Ovary (tissue), 9 donors: ENCODE data around the gene C1orf21. TPM values are rescaled to one million over a fixed set of nuclear protein-coding genes. Genes with fewer than 3 reads are reported as not detected.

Experiments
- DNase-seq, 5 donors: peaks; one replicate each; pipeline ENCODE4 v3.0.0-alpha.2; 2019 to 2020
- H3K27ac ChIP-seq, 2 donors: fragments of 200-600 bp; one replicate each; pipeline versions ENCODE4 v1.5.1 to v1.8.0; 2019 to 2022
- H3K27me3 ChIP-seq: fragments of 200-600 bp; one replicate; pipeline ENCODE4 v1.8.0; 2022
- H3K36me3 ChIP-seq: fragments of 200-600 bp; sonication (generic); one replicate; pipeline ENCODE4 v1.5.1; 2019
- H3K4me1 ChIP-seq: one replicate; pipeline ENCODE4 v1.8.1; 2013; ENCODE audit warnings: mild to moderate bottlenecking, moderate library complexity; ENCODE audit not compliant: insufficient read depth
- H3K4me3 ChIP-seq: fragments of 200-600 bp; sonication (generic); one replicate; pipeline ENCODE4 v1.5.1; 2017
- H3K9me3 ChIP-seq, 2 donors: fragments of 200-600 bp in 1 of 2; sonication (generic) in 1 of 2; one replicate each; pipeline versions ENCODE4 v1.5.1 to v1.8.1; 2013 to 2019; ENCODE audit warnings: mild to moderate bottlenecking in 1 of 2, moderate library complexity in 1 of 2
- EP300 ChIP-seq: sonication (generic); formaldehyde crosslinking; IDR thresholded peaks from one replicate; pipeline ENCODE4 v1.6.1; 2017; ENCODE audit warnings: antibody characterized with exemption
- POLR2A ChIP-seq: fragments of 450-650 bp; IDR thresholded peaks from one replicate; pipeline ENCODE4 v1.6.1; 2017; ENCODE audit warnings: antibody characterized with exemption, mild to moderate bottlenecking, moderate library complexity
- WGBS, 3 donors: extraction: QIAGEN DNeasy Blood & Tissue Kit in 1 of 3; methylation state at CpG; one replicate each; pipeline versions ENCODE4 v1.1.5 to v1.1.7; 2013 to 2017; 5-methylcytosine and 5-hydroxymethylcytosine counted together
- intact Hi-C, 4 donors: fragments of 100-400 bp; cut with DNase I; formaldehyde crosslinking; loops; one replicate each; pipeline versions ENCODE4 v1.11.0 to v1.15.1; 2022 to 2023
- polyA plus RNA-seq, 2 donors: library from polyadenylated mRNA; stranded (reverse); fragments of 200-250 nt in 1 of 2; fragments of 350-450 nt in 1 of 2; fragmentation: Illumina TruSeq in 1 of 2; extraction: RNeasy Lipid Tissue Mini Kit (QIAGEN cat#74804) in 1 of 2; gene quantifications; one replicate each; pipeline ENCODE4 v1.2.3, GENCODE V29; 2013 to 2014
- total RNA-seq, 7 donors: library from RNA; depleted of rRNA in 2 of 7; stranded (reverse); fragments of >200 nt in 2 of 7; fragmentation: NEBNext Ultra II Directional in 3 of 7; extraction: Animal tissue kit (Norgen Biotek cat#: 25700) in 3 of 7; gene quantifications; one replicate each; pipeline versions ENCODE4 v1.1.0 to v1.2.4, GENCODE V29; 2016 to 2023
- TF ChIP-seq, protein P1 (sequence below), 3 donors: fragments of 450-650 bp in 2 of 3; fragments of 200-600 bp in 1 of 3; IDR thresholded peaks; one replicate each; pipeline versions ENCODE4 v1.5.1 to v1.8.0; 2016 to 2022; ENCODE audit warnings: antibody characterized with exemption in 3 of 3, mild to moderate bottlenecking in 1 of 3
- donor health status: DM: no; HTN: no; CAD: no; lungs with moderate emphysema.
- donor health status: DM: no; HTN: no; CAD: no.
- donor health status: Bipolar disorder and iron deficiency.
- donor health status: DM: yes; HTN: yes; CAD: no.
- donor health status: DM: no; HTN: no; CAD: no.
- donor health status: DM: yes; HTN: yes; CAD: no.

C1orf21 gene
- total and polyA plus RNA-seq, 9 donors = 22.9 to 108 (median 59.4) TPM

- 86 to 89% (median 87%) methylated on average over 7 of the region's 7 CpGs for WGBS, 3 donors
- intact Hi-C loops = loop anchor here in 1 of 4 donors (5.0 kb wide), 1 partner anchor 169 kb away; the partner anchor contains the start of gene C1orf21
- H3K4me3 ChIP-seq = no peak overlapping the region
- no peak for DNase-seq
- H3K9me3 ChIP-seq = no peaks in the 10 kb centered on the region
- H3K27ac ChIP-seq = no peak overlapping the region
- peaks cover 1% of the 10 kb centered on the region for H3K4me1 ChIP-seq
- TF ChIP-seq POLR2A (no peak), EP300 (no peak)
- TF ChIP-seq, protein P1, sequence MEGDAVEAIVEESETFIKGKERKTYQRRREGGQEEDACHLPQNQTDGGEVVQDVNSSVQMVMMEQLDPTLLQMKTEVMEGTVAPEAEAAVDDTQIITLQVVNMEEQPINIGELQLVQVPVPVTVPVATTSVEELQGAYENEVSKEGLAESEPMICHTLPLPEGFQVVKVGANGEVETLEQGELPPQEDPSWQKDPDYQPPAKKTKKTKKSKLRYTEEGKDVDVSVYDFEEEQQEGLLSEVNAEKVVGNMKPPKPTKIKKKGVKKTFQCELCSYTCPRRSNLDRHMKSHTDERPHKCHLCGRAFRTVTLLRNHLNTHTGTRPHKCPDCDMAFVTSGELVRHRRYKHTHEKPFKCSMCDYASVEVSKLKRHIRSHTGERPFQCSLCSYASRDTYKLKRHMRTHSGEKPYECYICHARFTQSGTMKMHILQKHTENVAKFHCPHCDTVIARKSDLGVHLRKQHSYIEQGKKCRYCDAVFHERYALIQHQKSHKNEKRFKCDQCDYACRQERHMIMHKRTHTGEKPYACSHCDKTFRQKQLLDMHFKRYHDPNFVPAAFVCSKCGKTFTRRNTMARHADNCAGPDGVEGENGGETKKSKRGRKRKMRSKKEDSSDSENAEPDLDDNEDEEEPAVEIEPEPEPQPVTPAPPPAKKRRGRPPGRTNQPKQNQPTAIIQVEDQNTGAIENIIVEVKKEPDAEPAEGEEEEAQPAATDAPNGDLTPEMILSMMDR (IDR thresholded peaks at IDR 0.05) = no peak
- H3K36me3 ChIP-seq = no peaks in the 10 kb centered on the region
- H3K27me3 ChIP-seq = no peaks in the 10 kb centered on the region
Measured at GRCh38 chr1:184555665-184556641, 169.1 kb downstream of the C1orf21 start.

GRCh38 chr1:184556665-184557064 lies 169.8 kb downstream of the C1orf21 start:
- WGBS, 3 donors = 58 to 70% (median 66%) methylated on average over 2 of the region's 2 CpGs
- intact Hi-C loops = loop anchor here in 1 of 4 donors (5.0 kb wide), 1 partner anchor 169 kb away; the partner anchor contains the start of gene C1orf21
- no peaks in the 10 kb centered on the region for H3K36me3 ChIP-seq
- H3K27ac ChIP-seq = no peak overlapping the region
- H3K9me3 ChIP-seq = no peaks in the 10 kb centered on the region
- no peak for TF ChIP-seq EP300
- no peak for TF ChIP-seq POLR2A
- TF ChIP-seq, protein P1 (IDR thresholded peaks at IDR 0.05) = no peak
- DNase-seq = no peak
- peaks cover 3% of the 10 kb centered on the region for H3K4me1 ChIP-seq
- H3K4me3 ChIP-seq = no peak overlapping the region
- no peaks in the 10 kb centered on the region for H3K27me3 ChIP-seq

DNA sequence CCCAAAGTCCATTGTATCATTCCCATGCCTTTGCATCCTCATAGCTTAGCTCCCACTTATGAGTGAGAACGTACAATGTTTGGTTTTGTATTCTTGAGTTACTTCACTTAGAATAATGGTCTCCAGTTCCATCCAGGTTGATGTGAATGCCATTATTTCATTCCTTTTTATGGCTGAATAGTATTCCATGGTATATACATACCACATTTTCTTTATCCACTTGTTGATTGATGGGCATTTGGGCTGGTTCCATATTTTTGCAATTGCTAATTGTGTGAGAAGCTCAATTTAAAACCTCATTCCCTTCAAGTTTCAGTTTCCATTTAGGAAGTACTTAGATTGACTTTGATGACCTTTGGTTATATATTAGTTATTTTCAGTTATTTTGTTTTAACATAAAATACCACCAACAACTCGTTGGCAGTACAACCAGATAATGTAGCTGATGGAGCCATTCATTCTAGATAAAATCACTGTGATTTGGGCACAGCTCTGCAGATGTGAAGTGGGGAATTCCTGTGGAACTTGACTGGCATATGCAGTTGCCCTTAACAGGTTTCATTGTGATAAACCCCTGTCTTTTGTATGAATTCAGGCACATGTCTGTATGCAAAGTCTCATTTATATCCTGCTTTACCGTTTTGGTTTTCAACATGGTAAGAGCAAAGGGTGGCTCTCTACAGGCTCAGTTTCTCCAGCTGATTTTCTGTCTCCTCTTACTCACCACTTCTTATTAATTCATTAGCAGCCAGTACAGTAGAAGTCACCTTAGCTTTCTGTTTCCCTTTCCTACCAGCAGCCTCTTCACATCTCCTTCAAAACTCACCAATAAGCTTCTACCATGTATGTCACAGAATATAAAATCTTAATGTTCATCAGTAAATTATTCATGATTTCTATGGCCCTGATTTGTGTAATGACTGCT lies 170.9 kb downstream of the C1orf21 start:
- intact Hi-C loops = loop anchor here in 1 of 4 donors (5.0 kb wide), 1 partner anchor 170 kb away; the partner anchor contains the start of gene C1orf21
- DNase-seq = no peak
- TF ChIP-seq POLR2A (no peak), EP300 (no peak)
- TF ChIP-seq, protein P1 (IDR thresholded peaks at IDR 0.05) = no peak
- no peaks in the 10 kb centered on the region for H3K36me3 ChIP-seq
- 72 to 92% (median 84%) methylated on average over 3 of the region's 3 CpGs for WGBS, 3 donors
- H3K27me3 ChIP-seq = no peaks in the 10 kb centered on the region
- H3K9me3 ChIP-seq = no peaks in the 10 kb centered on the region
- peaks cover 7% of the 10 kb centered on the region for H3K4me1 ChIP-seq
- no peak overlapping the region for H3K27ac ChIP-seq
- no peak overlapping the region for H3K4me3 ChIP-seq

DNA sequence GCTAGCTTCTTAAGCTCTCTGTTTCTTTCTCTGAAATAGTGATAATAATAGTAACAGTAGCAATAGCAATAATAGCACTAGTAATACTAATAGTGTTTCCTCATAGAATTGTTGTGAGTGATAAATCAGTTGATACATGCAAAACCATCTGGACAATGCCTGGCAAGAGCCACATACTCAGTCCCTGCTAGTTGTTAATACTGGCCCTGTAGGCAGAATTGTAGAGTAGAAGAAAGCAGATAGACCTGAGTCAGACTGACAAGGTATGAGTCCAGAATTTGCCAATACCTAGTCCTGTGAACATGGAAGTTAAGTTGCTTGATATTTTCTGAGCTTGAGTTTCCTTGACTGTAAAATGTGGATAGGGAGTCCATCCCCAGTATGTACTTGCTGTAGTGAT lies 171.9 kb downstream of the C1orf21 start:
- no peaks in the 10 kb centered on the region for H3K27me3 ChIP-seq
- peaks cover 7% of the 10 kb centered on the region for H3K4me1 ChIP-seq
- intact Hi-C loops = loop anchor here in 1 of 4 donors (5.0 kb wide), 1 partner anchor 171 kb away; the partner anchor contains the start of gene C1orf21
- H3K36me3 ChIP-seq = no peaks in the 10 kb centered on the region
- no peak for TF ChIP-seq POLR2A
- TF ChIP-seq, protein P1 (IDR thresholded peaks at IDR 0.05) = no peak
- TF ChIP-seq EP300 = no peak
- no peaks in the 10 kb centered on the region for H3K9me3 ChIP-seq
- no peak overlapping the region for H3K4me3 ChIP-seq
- no peak overlapping the region for H3K27ac ChIP-seq
- no peak for DNase-seq
